MM.1S (cell line): ENCODE results near the gene ZFAND6.

ENCODE experiments used
- DNase-seq: peaks from one replicate; pipeline ENCODE4 v3.0.0-alpha.2; 2015
- H2AFZ ChIP-seq: fragments of 300-600 bp; sonication (generic); 2 replicates; pipeline ENCODE4 v1.6.0; 2016; ENCODE audit warnings: antibody characterized with exemption, low read length
- H3F3A ChIP-seq: fragments of 300-600 bp; sonication (generic); 2 replicates; pipeline ENCODE4 v1.6.1; 2016; ENCODE audit warnings: mild to moderate bottlenecking, antibody characterized with exemption, low read length, moderate library complexity, mixed read lengths; ENCODE audit not compliant: insufficient read depth
- H3K27ac ChIP-seq: fragments of 300-600 bp; sonication (generic); 2 replicates; pipeline ENCODE4 v1.5.1; 2016; ENCODE audit warnings: mild to moderate bottlenecking, low read length
- H3K27me3 ChIP-seq: fragments of 300-600 bp; sonication (generic); replicated peaks from 2 replicates; pipeline ENCODE4 v1.6.0; 2016; ENCODE audit warnings: low read length; ENCODE audit not compliant: insufficient read depth
- H3K36me3 ChIP-seq: fragments of 300-600 bp; sonication (generic); replicated peaks from 2 replicates; pipeline ENCODE4 v1.6.1; 2016; ENCODE audit warnings: mild to moderate bottlenecking, low read length, mixed read lengths; ENCODE audit not compliant: insufficient read depth
- H3K4me1 ChIP-seq: fragments of 300-600 bp; sonication (generic); 2 replicates; pipeline ENCODE4 v1.6.1; 2016; ENCODE audit warnings: low read length, mixed read lengths
- H3K4me2 ChIP-seq: fragments of 300-600 bp; sonication (generic); 2 replicates; pipeline ENCODE4 v1.6.0; 2016; ENCODE audit warnings: low read depth, low read length
- H3K4me3 ChIP-seq: fragments of 300-600 bp; sonication (generic); 2 replicates; pipeline ENCODE4 v1.5.1; 2016; ENCODE audit warnings: low read length, mixed read lengths
- H3K79me2 ChIP-seq: fragments of 300-600 bp; sonication (generic); 2 replicates; pipeline ENCODE4 v1.6.1; 2016; ENCODE audit warnings: mixed run types, low read length, mixed read lengths
- H3K9ac ChIP-seq: fragments of 300-600 bp; sonication (generic); 2 replicates; pipeline ENCODE4 v1.6.1; 2016; ENCODE audit warnings: low read length, mixed read lengths
- H3K9me2 ChIP-seq: fragments of 300-600 bp; sonication (generic); replicated peaks from 2 replicates; pipeline ENCODE4 v1.6.1; 2016; ENCODE audit warnings: mild to moderate bottlenecking, low read length, mixed read lengths; ENCODE audit not compliant: insufficient read depth
- H3K9me3 ChIP-seq: fragments of 300-600 bp; sonication (generic); replicated peaks from 2 replicates; pipeline ENCODE4 v1.6.1; 2016; ENCODE audit warnings: mild to moderate bottlenecking, low read length, mixed read lengths; ENCODE audit not compliant: insufficient read depth
- H4K20me1 ChIP-seq: fragments of 300-600 bp; sonication (generic); 2 replicates; pipeline ENCODE4 v1.6.1; 2016; ENCODE audit warnings: mild to moderate bottlenecking, low read length, moderate library complexity, mixed read lengths; ENCODE audit not compliant: insufficient read depth
- CTCF ChIP-seq: fragments of 300-600 bp; sonication (generic); IDR thresholded peaks from 2 replicates; pipeline ENCODE4 v1.5.1; 2016; ENCODE audit warnings: antibody characterized with exemption, low read length, mixed read lengths
- EZH2 ChIP-seq: fragments of 300-600 bp; sonication (generic); optimal IDR thresholded peaks from 2 replicates; pipeline ENCODE3; 2017; ENCODE audit warnings: low read depth, mild to moderate bottlenecking, antibody characterized with exemption, low read length, mixed read lengths
- EZH2phosphoT487 ChIP-seq: fragments of 300-600 bp; sonication (generic); IDR thresholded peaks from 2 replicates; pipeline ENCODE4 v1.6.1; 2018; ENCODE audit warnings: antibody characterized with exemption, low read length

Gene ZFAND6

GRCh38 chr15:80081390-80081789 lies 21.9 kb downstream of the ZFAND6 start:
- no peaks in the 10 kb centered on the region for H3K27me3 ChIP-seq
- no peaks in the 10 kb centered on the region for H3K9me3 ChIP-seq
- no peaks in the 10 kb centered on the region for H3F3A ChIP-seq
- no peaks in the 10 kb centered on the region for H3K9me2 ChIP-seq
- H3K4me1 ChIP-seq, result no peaks in the 10 kb centered on the region
- no peak overlapping the region for H3K4me3 ChIP-seq
- no peaks in the 10 kb centered on the region; the same call in 1 of the 2 replicates for H4K20me1 ChIP-seq
- no peaks in the 10 kb centered on the region for H3K36me3 ChIP-seq
- no peak for TF ChIP-seq EZH2phosphoT487
- no peak for TF ChIP-seq EZH2
- TF ChIP-seq CTCF, result no peak
- H3K9ac ChIP-seq, result no peak overlapping the region
- peaks cover 77% of the 10 kb centered on the region for H3K79me2 ChIP-seq
- no peak overlapping the region for H3K27ac ChIP-seq
- H3K4me2 ChIP-seq, result no peak overlapping the region
- H2AFZ ChIP-seq, result no peak overlapping the region
- no peak for DNase-seq

DNA sequence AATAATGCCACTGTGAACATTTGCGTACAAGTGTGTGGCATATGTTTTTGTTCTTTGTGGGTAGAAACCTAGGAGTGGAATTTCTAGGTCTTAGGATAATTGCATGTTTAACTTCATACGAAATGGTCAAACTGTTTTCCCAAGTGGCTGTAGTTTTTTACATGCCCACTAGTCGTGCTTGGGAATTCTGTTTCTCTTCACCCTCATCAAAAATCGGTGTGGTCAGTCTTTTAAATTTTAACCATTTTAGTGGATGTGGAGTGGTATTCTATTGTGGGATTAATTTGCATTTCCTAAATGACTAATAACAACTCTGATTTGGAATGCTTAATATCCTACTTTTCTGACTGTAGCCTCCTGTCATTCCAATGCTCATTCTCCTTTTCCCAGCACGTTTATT lies 27.6 kb downstream of the ZFAND6 start:
- Histone ChIP-seq H3K4me3 (no peak overlapping the region), H3K27me3 (no peaks in the 10 kb centered on the region), H3K36me3 (no peaks in the 10 kb centered on the region), H3K9me2 (no peaks in the 10 kb centered on the region), H3K4me1 (no peaks in the 10 kb centered on the region), H3F3A (no peaks in the 10 kb centered on the region; the same call in 1 of the 2 replicates), H3K9me3 (no peaks in the 10 kb centered on the region), H3K9ac (no peak overlapping the region), H3K4me2 (no peak overlapping the region), H4K20me1 (no peaks in the 10 kb centered on the region; the same call in 1 of the 2 replicates), H2AFZ (no peak overlapping the region), H3K79me2 (peaks cover 79% of the 10 kb centered on the region), H3K27ac (no peak overlapping the region)
- no peak for DNase-seq
- no peak for TF ChIP-seq CTCF
- TF ChIP-seq EZH2phosphoT487, result no peak
- TF ChIP-seq EZH2, result no peak

DNA sequence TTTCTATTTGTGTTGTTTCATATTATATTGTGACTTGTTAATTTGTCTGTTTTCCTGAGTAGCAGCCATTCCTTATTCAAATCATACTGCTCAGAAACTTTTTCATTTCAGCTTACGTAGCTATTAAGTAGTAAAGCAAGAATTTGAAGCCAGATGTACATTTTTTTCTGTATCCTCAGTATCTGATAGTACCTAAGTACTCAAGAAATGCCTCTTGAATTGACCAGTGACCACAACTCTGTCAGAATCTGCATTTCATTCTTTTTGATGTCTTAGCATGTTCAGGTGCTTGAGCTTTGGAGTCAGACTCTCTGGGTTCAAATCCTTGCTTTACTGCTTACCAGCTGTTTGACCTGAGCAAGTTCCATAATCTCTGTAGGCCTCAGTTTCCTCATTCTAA lies 30.6 kb downstream of the ZFAND6 start:
- H3K9me2 ChIP-seq, result no peaks in the 10 kb centered on the region
- no peaks in the 10 kb centered on the region for H3K36me3 ChIP-seq
- H3K9ac ChIP-seq, result no peak overlapping the region
- H3K9me3 ChIP-seq, result no peaks in the 10 kb centered on the region
- peaks cover 72% of the 10 kb centered on the region for H3K79me2 ChIP-seq
- H3K27ac ChIP-seq, result no peak overlapping the region
- H3K4me1 ChIP-seq, result no peaks in the 10 kb centered on the region
- TF ChIP-seq CTCF (no peak), EZH2 (no peak), EZH2phosphoT487 (no peak)
- no peaks in the 10 kb centered on the region; the same call in 1 of the 2 replicates for H3F3A ChIP-seq
- no peaks in the 10 kb centered on the region for H3K27me3 ChIP-seq
- no peak overlapping the region for H2AFZ ChIP-seq
- no peak for DNase-seq
- H3K4me2 ChIP-seq, result no peak overlapping the region
- H4K20me1 ChIP-seq, result no peaks in the 10 kb centered on the region
- H3K4me3 ChIP-seq, result no peak overlapping the region
